Activated CD4-positive, alpha-beta memory T cell treated with anti-CD3 and anti-CD28 coated beads, Interleukin-2, amount 10 ng/mL, durations not matched to agents 7 days and 5 days (primary cell): ENCODE measurements around the gene TRIM69. TPM values are rescaled to one million over a fixed set of nuclear protein-coding genes. Genes with fewer than 3 reads are reported as not detected.

Experiments used
- CTCF ChIA-PET: fragments of 350-600 bp; sonication (Branson Sonifier 250); formaldehyde crosslinking; loops from one replicate; lab custom pipeline; 2021; ENCODE audit warnings: antibody characterized with exemption, inconsistent platforms; lab: Charles Lee
- POLR2A ChIA-PET: fragments of 350-600 bp; sonication (Branson Sonifier 250); formaldehyde crosslinking; loops from one replicate; lab custom pipeline; 2021; ENCODE audit warnings: antibody characterized with exemption; lab: Charles Lee
- DNase-seq: peaks from one replicate; pipeline ENCODE4 v3.0.0-alpha.2; 2020
- H3K27ac Mint-ChIP-seq: one replicate; pipeline ENCODE4 v1.8.0; 2021; ENCODE audit warnings: mild to moderate bottlenecking, mixed read lengths
- H3K27me3 Mint-ChIP-seq: one replicate; pipeline ENCODE4 v1.8.0; 2021; ENCODE audit warnings: mixed read lengths
- H3K36me3 Mint-ChIP-seq: one replicate; pipeline ENCODE4 v1.8.0; 2021; ENCODE audit warnings: low read depth, mixed read lengths
- H3K4me1 Mint-ChIP-seq: one replicate; pipeline ENCODE4 v1.8.0; 2021; ENCODE audit warnings: mixed read lengths
- H3K4me3 Mint-ChIP-seq: one replicate; pipeline ENCODE4 v1.8.0; 2021; ENCODE audit warnings: mild to moderate bottlenecking, mixed read lengths
- H3K9me3 Mint-ChIP-seq: one replicate; pipeline ENCODE4 v1.8.0; 2021; ENCODE audit warnings: mixed read lengths
- total RNA-seq, 2 experiments: library from RNA; stranded (reverse); gene quantifications; one replicate each; pipeline ENCODE4 v1.2.3, GENCODE V29; 2021

The TRIM69 gene
- total RNA-seq, 2 experiments from 2014 or later, result 83.4 to 88.2 TPM

DNA sequence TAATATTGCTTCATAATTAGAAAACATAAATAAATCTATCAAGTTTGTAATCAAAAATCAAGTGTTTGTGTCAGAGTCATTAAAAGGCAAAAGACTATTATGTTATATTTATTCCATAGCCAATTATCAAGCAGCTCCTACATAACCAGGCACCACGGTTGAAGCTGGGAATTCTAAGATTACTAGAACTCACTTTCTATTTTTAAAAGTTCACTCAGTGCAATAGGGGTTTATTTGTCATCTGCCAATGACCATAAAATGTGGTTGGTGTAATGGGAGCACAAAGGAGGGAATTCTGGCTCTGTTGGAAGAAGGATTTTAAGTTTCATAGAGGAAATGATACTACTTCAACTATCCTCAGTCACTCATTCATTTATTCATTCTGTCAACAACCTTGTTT lies 57.7 kb downstream of the TRIM69 start:
- Mint-ChIP-seq H3K4me3 (no peak overlapping the region), H3K27me3 (peaks cover 5% of the 10 kb centered on the region), H3K36me3 (no peaks in the 10 kb centered on the region), H3K4me1 (peaks cover 3% of the 10 kb centered on the region), H3K9me3 (no peaks in the 10 kb centered on the region), H3K27ac (no peak overlapping the region)
- CTCF ChIA-PET, result no interaction called here
- POLR2A ChIA-PET, result no interaction called here
- no peak for DNase-seq

- Mint-ChIP-seq H3K9me3 (no peaks in the 10 kb centered on the region), H3K4me1 (no peaks in the 10 kb centered on the region), H3K27me3 (peaks cover 5% of the 10 kb centered on the region), H3K4me3 (no peak overlapping the region), H3K27ac (no peak overlapping the region), H3K36me3 (no peaks in the 10 kb centered on the region)
- ChIA-PET POLR2A (no interaction called here), CTCF (interaction anchor here (1.8 kb wide), 1 partner anchor 57 kb away, joined by 4 read pairs; no protein-coding TSS in a partner anchor)
- DNase-seq, result no peak
These were observed 60.2 kb downstream of the TRIM69 start for GRCh38 chr15:44796508-44796907.

DNA sequence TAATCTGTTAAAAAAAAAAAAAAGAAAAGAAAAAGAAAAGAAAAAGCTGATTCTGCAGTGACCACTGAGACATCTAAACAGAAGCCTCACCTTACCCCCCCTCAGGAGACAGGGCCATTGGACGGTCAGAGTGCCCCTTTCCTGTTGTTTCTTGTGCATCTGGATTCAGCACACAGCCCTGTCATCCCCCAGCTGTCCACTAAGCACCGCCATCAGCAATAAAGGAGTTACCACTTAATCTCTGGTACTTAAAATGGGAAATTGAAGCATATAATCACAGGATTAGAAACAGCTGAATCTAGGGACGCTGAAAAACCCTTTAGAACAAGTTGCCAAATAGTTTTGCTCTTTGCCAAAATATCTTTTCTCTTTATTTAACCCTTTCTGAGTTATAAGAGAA lies 62.5 kb downstream of the TRIM69 start:
- Mint-ChIP-seq H3K27ac (no peak overlapping the region), H3K9me3 (no peaks in the 10 kb centered on the region), H3K27me3 (peaks cover 5% of the 10 kb centered on the region), H3K4me1 (peaks cover 9% of the 10 kb centered on the region), H3K36me3 (no peaks in the 10 kb centered on the region), H3K4me3 (no peak overlapping the region)
- DNase-seq, result no peak
- ChIA-PET POLR2A (no interaction called here), CTCF (interaction anchor here (1.3 kb wide), 1 partner anchor 206 kb away, joined by 6 read pairs; no protein-coding TSS in a partner anchor)

DNA sequence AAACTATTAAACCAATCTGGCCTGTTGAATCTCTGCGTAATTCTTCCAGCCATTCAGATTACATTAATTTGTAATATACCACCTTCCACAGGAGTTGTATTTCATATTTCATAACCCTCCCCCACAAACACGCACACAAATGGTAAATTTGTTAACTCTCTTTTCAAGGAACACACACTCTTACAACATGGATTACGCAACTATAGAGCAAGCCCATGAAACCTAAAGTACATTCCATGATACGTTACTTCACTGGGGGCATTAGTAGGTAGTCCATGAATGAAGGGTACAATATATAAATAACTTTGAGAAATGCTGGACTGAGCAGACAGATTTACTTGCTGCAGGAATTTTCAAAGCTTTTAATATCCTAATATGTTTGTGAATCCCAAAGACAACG lies 65.0 kb downstream of the TRIM69 start:
- peaks cover 5% of the 10 kb centered on the region for H3K27me3 Mint-ChIP-seq
- H3K4me3 Mint-ChIP-seq, result no peak overlapping the region
- no peaks in the 10 kb centered on the region for H3K9me3 Mint-ChIP-seq
- no peaks in the 10 kb centered on the region for H3K36me3 Mint-ChIP-seq
- POLR2A ChIA-PET, result no interaction called here
- H3K27ac Mint-ChIP-seq, result no peak overlapping the region
- H3K4me1 Mint-ChIP-seq, result peaks cover 13% of the 10 kb centered on the region
- DNase-seq, result no peak
- CTCF ChIA-PET, result no interaction called here

- peaks cover 13% of the 10 kb centered on the region for H3K4me1 Mint-ChIP-seq
- no peak overlapping the region for H3K27ac Mint-ChIP-seq
- no peaks in the 10 kb centered on the region for H3K36me3 Mint-ChIP-seq
- ChIA-PET POLR2A (no interaction called here), CTCF (no interaction called here)
- no peak for DNase-seq
- no peaks in the 10 kb centered on the region for H3K9me3 Mint-ChIP-seq
- no peak overlapping the region for H3K4me3 Mint-ChIP-seq
- peaks cover 5% of the 10 kb centered on the region for H3K27me3 Mint-ChIP-seq
These were observed 65.5 kb downstream of the TRIM69 start for GRCh38 chr15:44801797-44802196.

GRCh38 chr15:44802336-44802735 lies 66.0 kb downstream of the TRIM69 start:
- ChIA-PET CTCF (no interaction called here), POLR2A (no interaction called here)
- no peak for DNase-seq
- H3K4me1 Mint-ChIP-seq, result peaks cover 13% of the 10 kb centered on the region
- H3K27me3 Mint-ChIP-seq, result peaks cover 3% of the 10 kb centered on the region
- no peaks in the 10 kb centered on the region for H3K36me3 Mint-ChIP-seq
- no peak overlapping the region for H3K27ac Mint-ChIP-seq
- no peaks in the 10 kb centered on the region for H3K9me3 Mint-ChIP-seq
- no peak overlapping the region for H3K4me3 Mint-ChIP-seq

DNA sequence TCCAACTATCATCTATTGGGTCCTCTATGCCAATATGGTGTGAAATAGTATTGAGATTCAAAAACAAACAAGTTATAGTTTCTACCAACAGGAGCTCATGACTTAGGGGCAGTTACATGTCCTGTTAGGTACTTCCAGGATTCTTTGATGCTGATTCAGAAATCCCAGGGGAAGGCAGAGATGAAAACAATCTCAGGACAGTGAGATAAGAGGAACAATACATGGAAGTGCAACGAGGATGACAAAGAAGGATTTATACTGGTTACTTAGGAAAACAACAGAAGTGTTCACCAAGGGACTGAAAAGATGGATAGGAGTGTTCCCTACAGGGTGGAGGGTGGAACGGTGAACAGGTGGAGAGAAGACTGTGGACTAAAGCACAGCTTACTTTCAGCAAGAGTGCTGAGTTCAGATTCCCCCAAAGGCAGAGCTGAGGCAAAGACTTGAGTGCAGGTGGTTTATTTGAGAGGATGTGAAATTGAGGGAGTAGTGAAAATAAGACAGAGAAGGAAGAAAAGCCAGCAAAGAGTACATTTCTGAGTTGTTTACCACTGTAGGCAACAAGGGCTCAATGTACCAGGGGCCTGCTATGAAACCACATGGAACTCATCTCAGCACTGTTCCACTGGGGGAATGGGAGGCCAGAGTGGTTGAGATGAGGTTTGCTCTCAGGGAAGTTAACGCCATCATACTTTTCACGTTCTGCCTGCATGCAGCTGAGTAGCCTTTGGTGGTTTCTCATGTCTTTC lies 68.1 kb downstream of the TRIM69 start:
- H3K9me3 Mint-ChIP-seq, result no peaks in the 10 kb centered on the region
- ChIA-PET CTCF (no interaction called here), POLR2A (no interaction called here)
- no peak overlapping the region for H3K4me3 Mint-ChIP-seq
- H3K4me1 Mint-ChIP-seq, result peaks cover 13% of the 10 kb centered on the region
- no peak for DNase-seq
- peaks cover 8% of the 10 kb centered on the region for H3K27me3 Mint-ChIP-seq
- H3K27ac Mint-ChIP-seq, result no peak overlapping the region
- H3K36me3 Mint-ChIP-seq, result no peaks in the 10 kb centered on the region

GRCh38 chr15:44808557-44808956 lies 72.2 kb downstream of the TRIM69 start:
- peaks cover 12% of the 10 kb centered on the region for H3K27me3 Mint-ChIP-seq
- no peaks in the 10 kb centered on the region for H3K36me3 Mint-ChIP-seq
- no peaks in the 10 kb centered on the region for H3K9me3 Mint-ChIP-seq
- ChIA-PET POLR2A (no interaction called here), CTCF (interaction anchor here (1.8 kb wide), 1 partner anchor 230 kb away, joined by 4 read pairs; no protein-coding TSS in a partner anchor)
- H3K4me3 Mint-ChIP-seq, result no peak overlapping the region
- DNase-seq, result no peak
- H3K27ac Mint-ChIP-seq, result no peak overlapping the region
- H3K4me1 Mint-ChIP-seq, result peaks cover 3% of the 10 kb centered on the region

DNA sequence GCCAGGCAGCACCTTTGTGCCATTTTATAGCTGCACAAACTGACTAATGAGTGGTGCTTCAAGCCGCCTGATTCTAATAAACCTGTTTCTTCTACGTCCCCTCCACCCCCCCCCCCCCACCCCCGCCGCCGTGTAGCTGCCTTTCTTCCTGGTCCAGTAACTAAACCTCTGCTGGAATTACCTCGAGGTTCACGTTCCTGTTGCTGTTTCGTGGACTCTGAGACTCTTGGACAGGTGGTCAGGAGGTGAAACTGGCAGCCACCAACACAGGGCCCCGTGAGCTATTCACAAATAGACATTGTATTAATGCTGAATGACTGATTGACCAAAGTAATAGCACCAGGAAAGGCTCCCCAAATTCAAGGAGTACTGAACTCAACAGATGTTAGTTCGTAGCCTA lies 73.9 kb downstream of the TRIM69 start:
- CTCF ChIA-PET, result no interaction called here

GRCh38 chr15:44811337-44811736 lies 75.0 kb downstream of the TRIM69 start:
- Mint-ChIP-seq H3K27me3 (peaks cover 18% of the 10 kb centered on the region), H3K27ac (no peak overlapping the region), H3K4me3 (no peak overlapping the region), H3K4me1 (no peaks in the 10 kb centered on the region), H3K9me3 (no peaks in the 10 kb centered on the region), H3K36me3 (no peaks in the 10 kb centered on the region)
- POLR2A ChIA-PET, result no interaction called here
- CTCF ChIA-PET, result no interaction called here
- no peak for DNase-seq

More for the DNA sequence above, 73.9 kb downstream of the TRIM69 start:
- DNase-seq, result no peak
- Mint-ChIP-seq H3K36me3 (no peaks in the 10 kb centered on the region), H3K4me3 (no peak overlapping the region), H3K27ac (no peak overlapping the region), H3K9me3 (no peaks in the 10 kb centered on the region), H3K27me3 (peaks cover 18% of the 10 kb centered on the region), H3K4me1 (no peaks in the 10 kb centered on the region)
- POLR2A ChIA-PET, result no interaction called here

DNA sequence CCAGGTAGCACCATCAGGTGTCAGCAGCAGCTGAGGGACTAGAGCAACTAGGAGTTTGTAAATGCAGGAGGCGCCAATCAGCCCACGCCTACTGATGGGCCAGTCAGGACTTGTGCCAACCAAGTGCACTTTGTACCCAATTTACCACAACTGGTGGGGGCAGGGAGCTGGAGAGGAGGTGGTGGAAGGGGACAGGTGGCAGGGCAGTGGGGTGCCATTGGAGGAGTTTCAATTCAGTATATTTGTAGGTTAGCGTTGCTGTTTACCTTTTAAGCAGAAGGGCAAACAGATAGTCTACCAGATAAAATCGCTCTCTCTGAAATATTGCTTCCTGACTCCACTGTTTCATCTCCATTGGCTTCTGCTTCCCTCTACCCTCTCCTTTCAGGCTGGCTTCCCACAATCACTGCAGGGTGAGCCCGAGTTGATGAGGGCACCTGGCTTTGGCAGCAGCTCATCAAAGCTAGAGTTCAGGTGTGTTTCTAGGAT lies 75.7 kb downstream of the TRIM69 start:
- DNase-seq, result no peak
- ChIA-PET CTCF (no interaction called here), POLR2A (no interaction called here)
- no peak overlapping the region for H3K27ac Mint-ChIP-seq
- peaks cover 18% of the 10 kb centered on the region for H3K27me3 Mint-ChIP-seq
- H3K36me3 Mint-ChIP-seq, result no peaks in the 10 kb centered on the region
- no peaks in the 10 kb centered on the region for H3K4me1 Mint-ChIP-seq
- H3K4me3 Mint-ChIP-seq, result no peak overlapping the region
- no peaks in the 10 kb centered on the region for H3K9me3 Mint-ChIP-seq

DNA sequence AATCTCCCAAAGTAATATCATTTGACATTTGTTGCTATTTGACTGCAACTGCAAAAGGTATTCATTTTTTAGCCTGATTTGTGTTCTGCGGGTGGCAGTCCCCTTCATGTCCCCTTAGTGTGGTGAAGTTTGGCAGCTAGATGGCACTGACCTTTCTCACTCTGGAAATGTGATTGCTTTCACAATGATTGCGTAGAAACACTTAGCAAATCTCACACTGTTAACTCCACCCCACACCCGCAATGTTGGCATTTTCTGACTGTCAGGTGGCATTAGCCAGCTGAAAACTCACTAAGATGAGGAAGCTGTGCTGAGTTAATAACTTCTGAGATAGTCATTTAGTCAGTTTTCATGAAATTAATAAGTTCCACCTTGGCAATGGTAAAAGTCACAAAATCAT lies 76.9 kb downstream of the TRIM69 start:
- POLR2A ChIA-PET, result no interaction called here
- no peak for DNase-seq
- H3K4me1 Mint-ChIP-seq, result no peaks in the 10 kb centered on the region
- H3K4me3 Mint-ChIP-seq, result no peak overlapping the region
- H3K27me3 Mint-ChIP-seq, result peaks cover 16% of the 10 kb centered on the region
- no peaks in the 10 kb centered on the region for H3K9me3 Mint-ChIP-seq
- no peak overlapping the region for H3K27ac Mint-ChIP-seq
- no peaks in the 10 kb centered on the region for H3K36me3 Mint-ChIP-seq
- CTCF ChIA-PET, result no interaction called here
